ENCODE data around the gene MFSD1. TPM values are rescaled to one million over a fixed set of nuclear protein-coding genes. Genes with fewer than 3 reads are reported as not detected.
"Not testable (repeated sequence)": the region's sequence is repeated elsewhere in the genome, so short reads cannot be mapped to it uniquely, and the experiment has no call there.

Gene MFSD1
- total RNA-seq, 2 donors from 2014 or later, result 43.9 to 45.6 TPM

DNA sequence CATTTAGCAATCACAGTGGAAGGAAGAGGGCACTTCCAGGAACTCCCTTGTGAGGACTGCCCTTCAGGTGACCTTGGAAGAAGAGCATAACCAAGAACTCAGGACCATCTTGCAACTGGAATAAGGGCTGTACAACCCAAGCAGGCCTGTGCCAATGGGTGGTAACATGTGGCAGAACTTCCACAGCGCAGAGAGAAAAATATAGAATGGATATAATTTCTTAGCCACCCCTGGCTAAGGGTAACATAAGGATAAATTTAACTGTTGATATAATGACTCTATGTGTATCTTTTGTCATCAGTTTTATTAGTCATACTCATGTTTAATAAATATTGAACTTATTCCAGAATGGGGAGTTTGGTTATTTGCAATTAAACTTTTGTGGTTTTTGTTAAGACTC lies 13.4 kb upstream of the MFSD1 start:
- Histone ChIP-seq H3K4me3 (no peak overlapping the region), H3K9me3 (no peaks in the 10 kb centered on the region), H3K27me3 (no peaks in the 10 kb centered on the region), H3K4me1 (no peaks in the 10 kb centered on the region), H3K27ac (no peak overlapping the region), H3K36me3 (no peaks in the 10 kb centered on the region)
- TF ChIP-seq, protein P1, sequence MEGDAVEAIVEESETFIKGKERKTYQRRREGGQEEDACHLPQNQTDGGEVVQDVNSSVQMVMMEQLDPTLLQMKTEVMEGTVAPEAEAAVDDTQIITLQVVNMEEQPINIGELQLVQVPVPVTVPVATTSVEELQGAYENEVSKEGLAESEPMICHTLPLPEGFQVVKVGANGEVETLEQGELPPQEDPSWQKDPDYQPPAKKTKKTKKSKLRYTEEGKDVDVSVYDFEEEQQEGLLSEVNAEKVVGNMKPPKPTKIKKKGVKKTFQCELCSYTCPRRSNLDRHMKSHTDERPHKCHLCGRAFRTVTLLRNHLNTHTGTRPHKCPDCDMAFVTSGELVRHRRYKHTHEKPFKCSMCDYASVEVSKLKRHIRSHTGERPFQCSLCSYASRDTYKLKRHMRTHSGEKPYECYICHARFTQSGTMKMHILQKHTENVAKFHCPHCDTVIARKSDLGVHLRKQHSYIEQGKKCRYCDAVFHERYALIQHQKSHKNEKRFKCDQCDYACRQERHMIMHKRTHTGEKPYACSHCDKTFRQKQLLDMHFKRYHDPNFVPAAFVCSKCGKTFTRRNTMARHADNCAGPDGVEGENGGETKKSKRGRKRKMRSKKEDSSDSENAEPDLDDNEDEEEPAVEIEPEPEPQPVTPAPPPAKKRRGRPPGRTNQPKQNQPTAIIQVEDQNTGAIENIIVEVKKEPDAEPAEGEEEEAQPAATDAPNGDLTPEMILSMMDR (IDR thresholded peaks at IDR 0.05), result no peak
- no peak for DNase-seq (ENCODE audit: low spot score)

DNA sequence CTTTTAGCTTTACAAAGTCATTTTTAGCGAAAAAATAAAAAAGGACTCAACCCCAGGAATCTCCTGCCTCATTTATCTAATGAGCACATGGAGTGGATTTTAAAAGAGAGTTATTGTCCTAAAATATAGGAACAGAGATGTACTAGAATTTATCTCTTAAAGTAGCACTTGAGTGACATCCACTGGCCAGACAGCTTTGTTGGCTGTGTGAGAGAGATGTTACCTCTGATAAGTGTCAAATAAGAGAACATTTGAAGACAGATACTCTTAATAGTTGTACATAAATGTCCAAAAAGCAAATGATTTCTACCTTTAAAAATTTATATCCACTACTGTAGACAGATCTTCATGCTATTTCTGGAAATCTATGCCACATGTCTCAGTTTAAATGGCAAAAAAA lies 12.3 kb upstream of the MFSD1 start:
- no peak for DNase-seq (ENCODE audit: low spot score)
- Histone ChIP-seq H3K4me1 (no peaks in the 10 kb centered on the region), H3K9me3 (no peaks in the 10 kb centered on the region), H3K27ac (no peak overlapping the region), H3K27me3 (no peaks in the 10 kb centered on the region), H3K36me3 (no peaks in the 10 kb centered on the region), H3K4me3 (no peak overlapping the region)
- TF ChIP-seq, protein P1 (IDR thresholded peaks at IDR 0.05), result peak in 1 of 2 donors; percentile 42

DNA sequence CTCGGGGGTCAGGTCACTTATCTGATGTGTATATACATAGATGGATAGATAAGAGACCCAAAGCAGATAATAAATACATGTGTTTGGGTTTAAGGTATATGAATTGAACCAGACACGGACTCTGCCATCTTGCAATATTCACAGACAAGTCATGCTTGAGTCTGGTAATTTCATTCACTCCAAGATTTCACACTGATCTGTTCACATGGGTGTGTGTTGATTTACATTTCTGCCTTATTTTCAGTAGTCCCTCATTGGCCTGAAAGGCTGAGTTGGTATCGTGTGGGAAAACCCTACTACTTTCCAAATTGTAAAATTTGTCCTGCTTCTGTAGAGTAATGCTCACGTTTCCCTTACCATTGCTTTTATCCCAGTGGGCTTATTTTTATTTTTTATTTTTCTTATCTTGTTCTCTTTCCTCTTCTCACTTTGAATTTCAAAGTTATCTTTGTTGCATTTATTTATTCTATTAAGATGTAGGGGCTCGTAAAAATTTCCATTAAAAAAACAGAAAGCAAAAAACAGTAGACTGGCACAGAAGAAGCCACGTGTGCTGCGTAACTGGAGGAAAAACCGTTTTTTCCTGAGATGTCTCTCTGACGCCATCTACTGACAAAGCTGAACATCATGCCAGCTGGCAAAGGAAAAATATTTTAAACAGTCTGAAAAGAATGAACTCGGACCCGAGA lies 10.8 kb upstream of the MFSD1 start:
- Histone ChIP-seq H3K36me3 (no peaks in the 10 kb centered on the region), H3K4me3 (peak overlapping the region in 1 of 2 donors; percentile 18), H3K27ac (no peak overlapping the region), H3K27me3 (no peaks in the 10 kb centered on the region), H3K9me3 (no peaks in the 10 kb centered on the region), H3K4me1 (no peaks in the 10 kb centered on the region)
- TF ChIP-seq, protein P1 (IDR thresholded peaks at IDR 0.05), result peak; percentile 59 to 91
- no peak for DNase-seq (ENCODE audit: low spot score)

DNA sequence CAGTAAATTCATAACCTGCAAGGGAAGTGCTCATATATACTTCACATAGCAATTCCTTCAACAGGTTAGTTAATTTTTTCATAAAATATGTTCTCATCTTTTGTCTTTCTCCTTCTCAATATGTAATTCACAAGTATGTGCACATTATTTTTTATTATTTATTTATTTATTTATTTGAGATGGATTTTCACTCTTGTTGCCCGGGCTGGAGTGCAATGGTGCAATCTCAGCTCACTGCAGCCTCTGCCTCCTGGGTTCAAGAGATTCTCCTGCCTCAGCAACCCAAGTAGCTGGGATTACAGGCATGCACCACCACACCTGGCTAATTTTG lies 10.3 kb upstream of the MFSD1 start:
- DNase-seq (ENCODE audit: low spot score); H3K9me3 ChIP-seq; H3K36me3 ChIP-seq; H3K27ac ChIP-seq; H3K27me3 ChIP-seq; H3K4me3 ChIP-seq; H3K4me1 ChIP-seq: not testable (repeated sequence)
- TF ChIP-seq, protein P1 (IDR thresholded peaks at IDR 0.05), result peak in 1 of 2 donors; percentile 28

DNA sequence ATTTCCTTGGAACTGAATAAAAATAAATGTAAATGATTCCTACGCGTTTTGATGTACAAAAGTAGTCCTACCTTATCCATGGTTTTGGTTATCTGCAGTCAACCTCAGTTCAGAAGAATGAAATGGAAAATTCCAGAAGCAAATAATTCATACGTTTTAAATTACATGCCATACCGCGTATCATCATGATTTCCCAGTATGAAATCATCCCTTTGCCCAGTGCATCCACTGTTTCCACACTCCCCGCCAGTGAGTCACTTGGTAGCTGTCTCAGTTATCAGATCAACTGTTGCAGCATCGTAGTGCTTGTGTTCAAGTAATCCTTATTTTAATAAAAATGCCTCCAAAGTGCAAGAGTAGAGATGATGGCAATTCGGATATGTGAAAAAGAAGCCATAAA lies 9.1 kb upstream of the MFSD1 start:
- no peak for DNase-seq (ENCODE audit: low spot score)
- Histone ChIP-seq H3K9me3 (no peaks in the 10 kb centered on the region), H3K36me3 (no peaks in the 10 kb centered on the region), H3K4me3 (no peak overlapping the region), H3K27ac (no peak overlapping the region), H3K27me3 (no peaks in the 10 kb centered on the region), H3K4me1 (no peaks in the 10 kb centered on the region)
- TF ChIP-seq, protein P1 (IDR thresholded peaks at IDR 0.05), result no peak

DNA sequence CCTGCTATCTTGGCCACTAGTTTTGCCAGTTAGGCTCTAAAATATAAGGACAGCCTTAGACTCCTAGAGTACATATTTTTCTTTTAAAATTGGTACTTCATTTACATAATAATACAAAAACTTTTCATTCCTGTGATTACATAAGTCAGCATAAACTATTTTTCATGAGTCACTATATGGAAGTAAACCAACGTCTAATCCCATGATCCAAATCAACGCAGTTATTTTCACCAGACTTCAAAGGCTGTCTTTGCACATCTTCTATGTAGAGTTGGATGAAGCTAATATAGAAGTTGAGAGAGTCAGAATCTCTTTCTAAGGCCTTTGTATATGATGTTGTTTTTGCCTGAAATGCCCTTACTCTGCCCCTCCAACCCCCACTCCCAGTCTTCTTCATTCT lies 7.6 kb upstream of the MFSD1 start:
- TF ChIP-seq, protein P1 (IDR thresholded peaks at IDR 0.05), result no peak
- H3K36me3 ChIP-seq, result no peaks in the 10 kb centered on the region
- H3K4me1 ChIP-seq, result no peaks in the 10 kb centered on the region
- DNase-seq (ENCODE audit: low spot score), result no peak
- H3K9me3 ChIP-seq, result no peaks in the 10 kb centered on the region
- H3K27me3 ChIP-seq, result no peaks in the 10 kb centered on the region
- no peak overlapping the region for H3K4me3 ChIP-seq
- no peak overlapping the region for H3K27ac ChIP-seq
